Astrocyte (in vitro differentiated cells and primary cell): Measurements from ENCODE around the gene PTPA. TPM values are rescaled to one million over a fixed set of nuclear protein-coding genes. Genes with fewer than 3 reads are reported as not detected.

Experiments used
- DNase-seq: peaks from one replicate; pipeline ENCODE4 v3.0.0-alpha.2; 2010; ENCODE audit warnings: low read depth
- FAIRE-seq: peaks from 2 replicates; lab custom pipeline; 2011; peaks lifted over from hg19 to GRCh38; lab: Jason Lieb, UNC
- H2AFZ ChIP-seq: 2 replicates; pipeline ENCODE4 v1.6.0; 2012; ENCODE audit warnings: low read depth, low read length, inconsistent platforms
- H3K27ac ChIP-seq: 2 replicates; pipeline ENCODE4 v1.5.1; 2011; ENCODE audit warnings: low read depth, low read length, inconsistent platforms
- H3K27me3 ChIP-seq: 2 replicates; pipeline ENCODE4 v1.6.0; 2011; ENCODE audit warnings: low read length, inconsistent platforms; ENCODE audit not compliant: insufficient read depth
- H3K36me3 ChIP-seq: 2 replicates; pipeline ENCODE4 v1.5.1; 2011; ENCODE audit warnings: low read length, inconsistent platforms; ENCODE audit not compliant: insufficient read depth
- H3K4me1 ChIP-seq: 2 replicates; pipeline ENCODE4 v1.5.1; 2011; ENCODE audit warnings: low read length, inconsistent platforms; ENCODE audit not compliant: insufficient read depth
- H3K4me2 ChIP-seq: 2 replicates; pipeline ENCODE4 v1.6.0; 2012; ENCODE audit warnings: low read length, inconsistent platforms
- H3K4me3 ChIP-seq: 2 replicates; pipeline ENCODE4 v1.5.1; 2011; ENCODE audit warnings: low read depth, mild to moderate bottlenecking, low read length, inconsistent platforms; ENCODE audit not compliant: insufficient read depth
- H3K79me2 ChIP-seq: 2 replicates; pipeline ENCODE4 v1.6.0; 2012; ENCODE audit warnings: mild to moderate bottlenecking, low read length, inconsistent platforms; ENCODE audit not compliant: insufficient read depth
- H3K9ac ChIP-seq: 2 replicates; pipeline ENCODE4 v1.6.0; 2012; ENCODE audit warnings: mild to moderate bottlenecking, low read length, inconsistent platforms
- H3K9me3 ChIP-seq: 2 replicates; pipeline ENCODE4 v1.5.1; 2012; ENCODE audit warnings: low read depth, mild to moderate bottlenecking, low read length, inconsistent platforms; ENCODE audit not compliant: insufficient read depth
- H4K20me1 ChIP-seq: 2 replicates; pipeline ENCODE4 v1.6.0; 2012; ENCODE audit warnings: low read length, inconsistent platforms; ENCODE audit not compliant: insufficient read depth
- H3K27ac Mint-ChIP-seq: one replicate; pipeline ENCODE4 v1.8.0; 2021; ENCODE audit warnings: mild to moderate bottlenecking, mixed read lengths; ENCODE audit not compliant: unreplicated experiment
- H3K27me3 Mint-ChIP-seq: one replicate; pipeline ENCODE4 v1.8.0; 2021; ENCODE audit warnings: low read depth, mixed read lengths; ENCODE audit not compliant: unreplicated experiment
- H3K36me3 Mint-ChIP-seq: one replicate; pipeline ENCODE4 v1.8.0; 2021; ENCODE audit warnings: low read depth, mixed read lengths; ENCODE audit not compliant: unreplicated experiment
- H3K4me1 Mint-ChIP-seq: one replicate; pipeline ENCODE4 v1.8.0; 2021; ENCODE audit warnings: low read depth, mixed read lengths; ENCODE audit not compliant: unreplicated experiment
- H3K4me3 Mint-ChIP-seq: one replicate; pipeline ENCODE4 v1.8.0; 2021; ENCODE audit warnings: mild to moderate bottlenecking, moderate library complexity, mixed read lengths; ENCODE audit not compliant: unreplicated experiment
- H3K9me3 Mint-ChIP-seq: one replicate; pipeline ENCODE4 v1.8.0; 2021; ENCODE audit warnings: mild to moderate bottlenecking, mixed read lengths; ENCODE audit not compliant: unreplicated experiment
- EZH2 ChIP-seq: IDR thresholded peaks from 2 replicates; pipeline ENCODE4 v1.6.1; 2012; ENCODE audit warnings: mild to moderate bottlenecking, low read length, inconsistent platforms; ENCODE audit not compliant: insufficient read depth
- total RNA-seq: library from RNA; stranded (reverse); gene quantifications from 2 replicates; pipeline ENCODE4 v1.2.1, GENCODE V29; 2021
- TF ChIP-seq, protein P1 (sequence below): IDR thresholded peaks from 2 replicates; pipeline ENCODE4 v1.5.1; 2011; ENCODE audit warnings: low read depth, mild to moderate bottlenecking, inconsistent platforms, low read length, moderate library complexity; ENCODE audit not compliant: insufficient read depth

PTPA gene
- total RNA-seq, 1 donor from 2014 or later: 122 TPM

DNA sequence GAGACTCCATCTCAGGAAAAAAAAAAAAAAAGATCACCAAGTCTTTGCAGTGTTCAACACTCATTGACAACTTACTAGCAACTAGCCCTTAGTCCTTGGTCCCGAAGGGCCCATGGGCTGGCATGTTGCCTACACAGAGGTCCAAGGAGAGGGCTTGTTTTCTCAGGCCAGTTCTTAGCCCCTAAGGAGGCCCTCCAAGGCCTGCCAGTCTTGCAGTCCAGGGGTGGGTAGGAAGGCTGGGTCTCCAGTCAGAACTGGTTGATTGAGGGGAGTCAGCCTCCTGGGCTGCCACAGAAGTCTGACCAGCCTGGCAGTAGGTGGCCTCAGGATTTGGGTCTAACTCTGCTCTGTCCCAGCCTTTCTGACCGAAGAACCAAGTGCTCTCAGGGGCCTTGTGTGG, 34.1 kb downstream of the PTPA start:
- peaks cover 32% of the 10 kb centered on the region for H3K79me2 ChIP-seq
- Mint-ChIP-seq H3K36me3 (peaks cover 7% of the 10 kb centered on the region), H3K27me3 (no peaks in the 10 kb centered on the region), H3K4me3 (no peak overlapping the region), H3K9me3 (no peaks in the 10 kb centered on the region), H3K4me1 (peaks cover 54% of the 10 kb centered on the region), H3K27ac (peak overlapping the region; percentile 96)
- no peak for FAIRE-seq
- DNase-seq: no peak
- H3K27ac ChIP-seq: peak overlapping the region; percentile 90
- H2AFZ ChIP-seq: no peak overlapping the region
- no peaks in the 10 kb centered on the region for H3K27me3 ChIP-seq
- no peak overlapping the region for H3K4me3 ChIP-seq
- no peak for TF ChIP-seq EZH2
- TF ChIP-seq, protein P1, sequence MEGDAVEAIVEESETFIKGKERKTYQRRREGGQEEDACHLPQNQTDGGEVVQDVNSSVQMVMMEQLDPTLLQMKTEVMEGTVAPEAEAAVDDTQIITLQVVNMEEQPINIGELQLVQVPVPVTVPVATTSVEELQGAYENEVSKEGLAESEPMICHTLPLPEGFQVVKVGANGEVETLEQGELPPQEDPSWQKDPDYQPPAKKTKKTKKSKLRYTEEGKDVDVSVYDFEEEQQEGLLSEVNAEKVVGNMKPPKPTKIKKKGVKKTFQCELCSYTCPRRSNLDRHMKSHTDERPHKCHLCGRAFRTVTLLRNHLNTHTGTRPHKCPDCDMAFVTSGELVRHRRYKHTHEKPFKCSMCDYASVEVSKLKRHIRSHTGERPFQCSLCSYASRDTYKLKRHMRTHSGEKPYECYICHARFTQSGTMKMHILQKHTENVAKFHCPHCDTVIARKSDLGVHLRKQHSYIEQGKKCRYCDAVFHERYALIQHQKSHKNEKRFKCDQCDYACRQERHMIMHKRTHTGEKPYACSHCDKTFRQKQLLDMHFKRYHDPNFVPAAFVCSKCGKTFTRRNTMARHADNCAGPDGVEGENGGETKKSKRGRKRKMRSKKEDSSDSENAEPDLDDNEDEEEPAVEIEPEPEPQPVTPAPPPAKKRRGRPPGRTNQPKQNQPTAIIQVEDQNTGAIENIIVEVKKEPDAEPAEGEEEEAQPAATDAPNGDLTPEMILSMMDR: no peak
- H3K9ac ChIP-seq: peak overlapping the region; percentile 74
- peaks cover 6% of the 10 kb centered on the region for H3K36me3 ChIP-seq
- H3K9me3 ChIP-seq: no peaks in the 10 kb centered on the region
- peaks cover 61% of the 10 kb centered on the region for H3K4me1 ChIP-seq
- H4K20me1 ChIP-seq: no peaks in the 10 kb centered on the region
- peak overlapping the region; percentile 56 for H3K4me2 ChIP-seq

DNA sequence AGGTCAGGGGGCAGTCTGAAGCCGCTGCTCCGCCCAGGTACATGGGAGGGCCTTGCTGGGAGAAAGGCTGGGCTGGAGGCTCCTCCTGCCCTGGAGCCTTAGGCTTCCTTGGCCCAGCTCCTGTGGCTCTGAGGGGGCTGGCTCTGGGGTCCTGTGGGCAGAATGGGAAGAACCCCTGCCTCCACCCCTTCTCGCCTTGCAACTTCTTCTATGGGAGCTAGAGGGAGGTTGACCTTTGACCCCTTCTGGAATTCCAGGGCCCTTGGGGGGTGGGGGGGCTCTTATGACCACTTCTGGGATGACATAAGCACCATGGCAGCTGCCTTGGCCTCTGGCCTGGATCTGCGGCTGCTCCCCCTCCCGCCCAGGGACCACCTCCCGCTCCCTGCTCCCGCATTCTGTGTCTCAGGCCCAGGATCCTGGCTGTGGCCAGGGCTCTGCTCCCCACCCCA, 34.7 kb downstream of the PTPA start:
- TF ChIP-seq, protein P1: no peak
- no peak for TF ChIP-seq EZH2
- Mint-ChIP-seq H3K9me3 (no peaks in the 10 kb centered on the region), H3K36me3 (peaks cover 7% of the 10 kb centered on the region), H3K27me3 (no peaks in the 10 kb centered on the region), H3K4me3 (peak overlapping the region; percentile 50), H3K4me1 (peaks cover 52% of the 10 kb centered on the region), H3K27ac (peak overlapping the region; percentile 96)
- DNase-seq (peak; percentile 95), FAIRE-seq (peak; percentile 34)
- peak overlapping the region; percentile 90 for H3K27ac ChIP-seq
- H4K20me1 ChIP-seq: no peaks in the 10 kb centered on the region
- peak overlapping the region; percentile 74 for H3K9ac ChIP-seq
- H3K9me3 ChIP-seq: no peaks in the 10 kb centered on the region
- H3K27me3 ChIP-seq: no peaks in the 10 kb centered on the region
- H3K4me1 ChIP-seq: peaks cover 56% of the 10 kb centered on the region
- H2AFZ ChIP-seq: no peak overlapping the region
- H3K79me2 ChIP-seq: peaks cover 32% of the 10 kb centered on the region
- peak overlapping the region; percentile 56 for H3K4me2 ChIP-seq
- no peak overlapping the region for H3K4me3 ChIP-seq
- peaks cover 6% of the 10 kb centered on the region for H3K36me3 ChIP-seq

DNA sequence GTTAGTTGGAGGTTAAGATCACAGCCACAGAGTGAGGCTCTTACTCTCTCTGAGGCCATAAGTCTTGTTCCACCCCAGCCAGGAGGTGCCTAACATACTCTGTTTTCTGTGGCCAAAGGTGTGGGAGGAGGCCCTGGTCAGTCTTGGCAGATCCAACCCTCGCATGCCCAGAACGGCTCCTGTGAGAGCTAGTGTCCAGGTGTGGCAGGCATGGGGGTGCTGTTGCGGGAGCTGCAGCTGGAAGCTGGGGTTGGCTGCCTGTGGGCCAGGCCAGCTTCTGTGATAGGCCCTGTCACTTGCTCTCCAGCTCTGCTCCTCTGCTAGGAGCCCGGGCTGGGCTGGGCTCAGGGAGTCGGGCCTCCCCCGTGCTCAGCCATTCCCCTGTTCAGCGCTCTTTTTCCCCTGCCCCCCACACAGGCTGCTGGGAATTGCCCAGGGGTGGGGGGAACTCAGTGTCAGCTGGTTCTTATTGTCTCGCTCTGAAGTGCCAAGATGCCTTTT, 35.3 kb downstream of the PTPA start:
- no peak for FAIRE-seq
- H3K4me1 Mint-ChIP-seq: peaks cover 50% of the 10 kb centered on the region

More for the DNA sequence above, 35.3 kb downstream of the PTPA start:
- Mint-ChIP-seq H3K27me3 (no peaks in the 10 kb centered on the region), H3K9me3 (no peaks in the 10 kb centered on the region), H3K36me3 (peaks cover 12% of the 10 kb centered on the region), H3K4me3 (peak overlapping the region; percentile 54), H3K27ac (peak overlapping the region; percentile 96)
- H3K27ac ChIP-seq: peak overlapping the region; percentile 90
- no peak overlapping the region for H2AFZ ChIP-seq
- H3K4me1 ChIP-seq: peaks cover 49% of the 10 kb centered on the region
- peaks cover 32% of the 10 kb centered on the region for H3K79me2 ChIP-seq
- TF ChIP-seq, protein P1: no peak
- TF ChIP-seq EZH2: no peak
- no peaks in the 10 kb centered on the region for H4K20me1 ChIP-seq
- no peak overlapping the region for H3K4me3 ChIP-seq
- no peaks in the 10 kb centered on the region for H3K27me3 ChIP-seq
- DNase-seq: no peak
- peaks cover 6% of the 10 kb centered on the region for H3K36me3 ChIP-seq
- H3K4me2 ChIP-seq: peak overlapping the region; percentile 56
- H3K9me3 ChIP-seq: no peaks in the 10 kb centered on the region
- H3K9ac ChIP-seq: peak overlapping the region; percentile 74
